DND-41 (cell line): Measurements from ENCODE around the gene UCK2.

Experiments
- ATAC-seq: fragments of 200-7000 bp; cut with Tn5 transposase; 3 replicates; pipeline ENCODE4 v1.9.1; 2021; ENCODE audit warnings: low read depth; ENCODE audit not compliant: insufficient read depth
- DNase-seq: peaks from one replicate; pipeline ENCODE4 v3.0.0-alpha.2; 2020
- H2AFZ ChIP-seq: 2 replicates; pipeline ENCODE4 v1.6.0; 2012; ENCODE audit warnings: low read depth, low read length
- H3K27ac ChIP-seq: 2 replicates; pipeline ENCODE4 v1.5.1; 2012; ENCODE audit warnings: low read length, inconsistent platforms
- H3K27me3 ChIP-seq: fragments of 200-600 bp; sonication (generic); 2 replicates; pipeline ENCODE4 v1.6.0; 2012; ENCODE audit warnings: low read length, mild to moderate bottlenecking, inconsistent platforms; ENCODE audit not compliant: insufficient read depth, poor library complexity
- H3K36me3 ChIP-seq: 2 replicates; pipeline ENCODE4 v1.5.1; 2012; ENCODE audit warnings: low read length, inconsistent platforms; ENCODE audit not compliant: insufficient read depth
- H3K4me1 ChIP-seq: 2 replicates; pipeline ENCODE4 v1.5.1; 2012; ENCODE audit warnings: mild to moderate bottlenecking, low read length; ENCODE audit not compliant: insufficient read depth
- H3K4me2 ChIP-seq: 2 replicates; pipeline ENCODE4 v1.6.0; 2012; ENCODE audit warnings: mild to moderate bottlenecking, moderate library complexity, low read length, inconsistent platforms; ENCODE audit not compliant: insufficient read depth
- H3K4me3 ChIP-seq, 2 experiments: fragments of 200-600 bp in 1 of 2; shearing (Covaris generic) in 1 of 2; 2 replicates each; pipeline ENCODE4 v1.5.1; 2012 to 2016; ENCODE audit warnings: inconsistent platforms in 2 of 2, low read length in 2 of 2, mild to moderate bottlenecking in 2 of 2, low read depth in 1 of 2, moderate library complexity in 1 of 2
- H3K79me2 ChIP-seq: 2 replicates; pipeline ENCODE4 v1.6.0; 2012; ENCODE audit warnings: low read length, inconsistent platforms; ENCODE audit not compliant: insufficient read depth
- H3K9ac ChIP-seq: 2 replicates; pipeline ENCODE4 v1.6.0; 2012; ENCODE audit warnings: low read depth, mild to moderate bottlenecking, inconsistent platforms, low read length, moderate library complexity
- H3K9me3 ChIP-seq: 2 replicates; pipeline ENCODE4 v1.5.1; 2012; ENCODE audit warnings: low read length, moderate library complexity, mild to moderate bottlenecking, inconsistent platforms; ENCODE audit not compliant: insufficient read depth, severe bottlenecking
- H4K20me1 ChIP-seq: 2 replicates; pipeline ENCODE4 v1.6.0; 2012; ENCODE audit warnings: low read length; ENCODE audit not compliant: insufficient read depth
- CTCF ChIP-seq: IDR thresholded peaks from 2 replicates; pipeline ENCODE4 v1.5.1; 2012; ENCODE audit warnings: borderline replicate concordance, low read length, moderate library complexity, mild to moderate bottlenecking; ENCODE audit not compliant: poor library complexity, severe bottlenecking; ENCODE audit errors: extremely low read depth
- EZH2 ChIP-seq: IDR thresholded peaks from 3 replicates; pipeline ENCODE4 v1.6.1; 2012; ENCODE audit warnings: borderline replicate concordance, low read depth, mild to moderate bottlenecking, moderate library complexity, low read length, inconsistent platforms; ENCODE audit not compliant: severe bottlenecking

UCK2 gene

GRCh38 chr1:165942927-165943597 lies 115.6 kb downstream of the UCK2 start:
- no peak for TF ChIP-seq EZH2
- no peak for TF ChIP-seq CTCF
- Histone ChIP-seq H2AFZ (no peak overlapping the region), H3K4me2 (no peak overlapping the region), H3K79me2 (no peaks in the 10 kb centered on the region), H3K36me3 (no peaks in the 10 kb centered on the region), H4K20me1 (no peaks in the 10 kb centered on the region), H3K9me3 (no peaks in the 10 kb centered on the region), H3K27me3 (no peaks in the 10 kb centered on the region), H3K27ac (no peak overlapping the region), H3K4me1 (no peaks in the 10 kb centered on the region), H3K4me3 (no peak overlapping the region), H3K9ac (no peak overlapping the region)
- no peak for ATAC-seq
- no peak for DNase-seq

- no peaks in the 10 kb centered on the region for H3K36me3 ChIP-seq
- H3K4me2 ChIP-seq, result no peak overlapping the region
- H3K4me1 ChIP-seq, result no peaks in the 10 kb centered on the region
- H2AFZ ChIP-seq, result no peak overlapping the region
- no peaks in the 10 kb centered on the region for H3K9me3 ChIP-seq
- no peak overlapping the region for H3K9ac ChIP-seq
- TF ChIP-seq EZH2 (no peak), CTCF (no peak)
- no peaks in the 10 kb centered on the region for H4K20me1 ChIP-seq
- ATAC-seq (no peak), DNase-seq (no peak)
- H3K4me3 ChIP-seq, result no peak overlapping the region
- H3K27ac ChIP-seq, result no peak overlapping the region
- no peaks in the 10 kb centered on the region for H3K79me2 ChIP-seq
- no peaks in the 10 kb centered on the region for H3K27me3 ChIP-seq
Measured at GRCh38 chr1:165945911-165946310, 118.5 kb downstream of the UCK2 start.

GRCh38 chr1:165947797-165948455 lies 120.5 kb downstream of the UCK2 start:
- H3K27me3 ChIP-seq, result no peaks in the 10 kb centered on the region
- H3K4me1 ChIP-seq, result no peaks in the 10 kb centered on the region
- H3K9me3 ChIP-seq, result no peaks in the 10 kb centered on the region
- H3K4me3 ChIP-seq, result no peak overlapping the region
- no peaks in the 10 kb centered on the region for H3K79me2 ChIP-seq
- no peak overlapping the region for H3K9ac ChIP-seq
- TF ChIP-seq CTCF, result no peak
- no peak for TF ChIP-seq EZH2
- DNase-seq, result no peak
- no peaks in the 10 kb centered on the region for H4K20me1 ChIP-seq
- H3K27ac ChIP-seq, result no peak overlapping the region
- no peak for ATAC-seq
- no peak overlapping the region for H2AFZ ChIP-seq
- H3K36me3 ChIP-seq, result no peaks in the 10 kb centered on the region
- H3K4me2 ChIP-seq, result no peak overlapping the region
